PC-3 (cell line): ENCODE measurements around the gene PSRC1.

Experiments
- CTCF ChIP-seq: fragments of 300-600 bp; sonication (generic); conservative IDR thresholded peaks from 2 replicates; pipeline ENCODE4 v1.5.1; 2017; ENCODE audit warnings: antibody characterized with exemption, low read depth, mild to moderate bottlenecking, low read length
- EZH2 ChIP-seq: fragments of 300-600 bp; sonication (generic); IDR thresholded peaks from one replicate; pipeline ENCODE4 v1.6.1; 2017; ENCODE audit warnings: antibody characterized with exemption, mild to moderate bottlenecking, low read length; ENCODE audit not compliant: unreplicated experiment
- EZH2phosphoT487 ChIP-seq: fragments of 300-600 bp; sonication (generic); IDR thresholded peaks from 2 replicates; pipeline ENCODE4 v1.6.1; 2018; ENCODE audit warnings: mild to moderate bottlenecking, antibody characterized with exemption, low read length, borderline replicate concordance

DNA sequence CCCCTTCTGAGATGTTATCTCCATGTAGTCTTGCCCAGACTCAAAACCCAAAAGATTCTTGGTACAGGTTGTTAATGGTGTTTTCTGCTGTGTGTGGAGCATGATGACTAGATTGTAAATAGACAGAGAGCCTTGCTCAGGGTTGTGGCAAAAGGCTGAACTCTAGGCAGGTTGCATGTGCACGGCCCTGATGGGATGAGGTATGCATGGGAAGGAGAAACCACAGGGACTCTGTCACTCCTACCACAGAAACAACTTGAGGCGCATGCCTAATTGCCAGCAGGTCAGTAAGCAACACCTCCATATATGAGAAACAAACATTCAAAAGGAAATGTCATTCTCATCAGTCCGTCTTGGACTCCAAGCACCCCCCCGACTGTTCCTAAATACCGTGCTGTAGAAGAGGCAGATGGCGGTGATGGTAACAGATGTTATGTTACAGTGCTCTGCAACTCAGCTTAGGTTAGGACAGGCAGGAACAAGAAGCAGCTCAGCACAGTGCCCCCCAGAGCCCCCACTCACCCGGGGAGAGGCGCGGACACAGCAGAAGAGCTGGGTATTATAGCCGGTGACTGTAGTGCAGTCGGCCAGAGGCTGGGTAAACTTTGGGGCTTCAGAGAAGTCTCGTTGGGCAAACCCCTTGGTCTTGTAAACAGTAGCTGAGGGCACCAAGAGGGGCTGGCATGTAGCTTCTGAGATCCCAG is 12.9 kb upstream of the PSRC1 start:
- TF ChIP-seq CTCF (no peak), EZH2phosphoT487 (no peak), EZH2 (no peak)
